Measurements from ENCODE around the gene CAV2.

The CAV2 gene

GRCh38 chr7:116549370-116549769 lies 49.8 kb downstream of the CAV2 start:
- DNase-seq = no peak

DNA sequence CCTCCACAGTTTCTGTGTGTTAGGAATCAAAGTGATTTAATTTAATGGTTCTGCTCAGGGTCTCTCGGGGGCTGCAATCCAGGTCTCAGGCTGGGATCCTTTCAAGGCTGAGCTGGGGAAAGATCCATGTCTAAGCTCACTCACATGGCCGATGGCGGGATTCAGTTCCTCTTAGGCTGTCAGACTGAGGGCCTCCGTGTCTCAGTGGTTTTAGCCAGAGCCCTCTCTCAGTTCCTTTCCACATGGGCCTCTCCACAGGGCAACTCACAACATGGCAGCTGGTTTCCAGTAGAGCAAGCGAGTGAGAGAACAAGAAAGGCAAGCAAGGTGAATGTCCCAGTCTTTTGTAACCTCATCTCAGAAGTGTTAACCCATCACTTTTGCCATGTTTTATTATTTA lies 52.2 kb downstream of the CAV2 start:
- no peak for DNase-seq

- no peak for DNase-seq
Measured at GRCh38 chr7:116552602-116553001, 53.1 kb downstream of the CAV2 start.

DNA sequence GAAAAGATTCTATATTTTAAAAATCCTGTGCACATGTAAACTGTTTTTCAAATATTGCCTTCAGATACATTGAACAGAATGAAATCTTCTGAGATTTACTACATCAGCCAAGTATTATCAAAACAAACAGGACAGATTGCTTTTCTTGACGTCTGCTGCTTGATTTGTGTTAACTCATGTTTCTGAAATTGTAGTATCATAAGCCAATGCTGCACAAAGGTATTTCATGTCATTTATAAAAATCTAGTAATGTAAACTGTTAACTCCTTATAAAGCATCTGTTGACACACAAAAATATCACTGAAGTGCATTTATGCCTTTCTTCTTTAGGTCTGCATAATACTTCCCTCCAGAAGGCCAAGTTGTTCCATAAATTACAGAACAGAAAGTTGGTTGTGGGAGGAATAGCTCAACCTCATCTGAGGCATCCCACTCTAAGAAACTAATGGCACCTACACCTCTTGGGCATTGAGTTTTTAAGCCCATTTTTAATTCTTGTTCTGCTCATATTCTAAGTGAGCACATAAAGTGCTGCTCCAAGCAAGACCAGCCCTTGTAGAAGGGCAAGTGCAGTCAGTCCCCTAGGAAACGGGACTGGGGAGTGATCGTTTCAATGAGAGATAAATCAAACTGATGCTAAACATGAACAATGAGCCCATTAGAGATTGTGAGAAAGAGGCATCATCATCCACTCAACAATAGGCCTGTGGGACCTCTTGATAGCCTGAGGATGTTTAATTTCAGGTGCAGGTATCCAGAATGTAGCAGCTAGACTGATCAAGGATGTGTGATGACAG lies 53.8 kb downstream of the CAV2 start:
- DNase-seq = no peak

DNA sequence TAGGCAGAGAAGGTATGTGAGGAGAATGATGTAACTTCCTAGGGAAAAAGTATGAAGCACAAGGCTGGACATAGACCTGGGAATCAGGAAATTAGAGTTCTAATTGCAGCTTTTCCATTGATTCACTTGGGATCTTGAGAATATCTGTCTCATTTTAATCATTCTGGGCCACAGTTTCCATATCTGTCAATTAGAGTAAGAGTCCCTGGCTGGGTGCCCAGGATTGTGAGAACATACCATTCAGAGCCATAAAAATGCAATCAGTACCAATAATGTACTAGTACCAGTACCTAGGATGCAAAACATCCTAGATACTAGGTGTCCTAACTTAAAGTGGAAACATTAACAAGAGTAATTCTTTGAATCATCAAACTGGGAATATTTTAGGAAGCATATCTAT lies 54.9 kb downstream of the CAV2 start:
- DNase-seq = no peak

DNA sequence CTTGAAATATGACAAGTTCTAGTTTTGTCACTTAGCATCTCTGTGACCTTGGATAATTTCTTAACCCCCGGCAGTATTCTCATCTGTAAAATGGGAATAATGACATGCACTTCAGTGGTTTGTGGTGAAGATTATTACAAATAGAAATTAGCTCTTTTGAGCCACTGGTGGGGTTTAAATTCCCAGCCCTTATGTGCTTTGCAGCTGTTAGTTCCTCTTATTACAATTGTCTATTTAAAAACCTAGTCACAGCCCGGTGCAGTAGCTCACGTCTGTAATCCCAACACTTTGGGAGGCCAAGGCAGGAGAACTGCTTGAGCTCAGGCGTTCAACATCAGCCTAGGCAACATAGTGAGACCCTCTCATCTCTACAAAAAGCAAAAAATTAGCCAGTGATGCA lies 55.4 kb downstream of the CAV2 start:
- DNase-seq = no peak

- DNase-seq = no peak
Measured at GRCh38 chr7:116557066-116557585, 57.6 kb downstream of the CAV2 start.

GRCh38 chr7:116557901-116558300 lies 58.4 kb downstream of the CAV2 start:
- no peak for DNase-seq

Data from kidney glomerular epithelial cell (primary cell).